DND-41 (cell line): Measurements from ENCODE around the gene SLC37A3.
A peak's percentile ranks its signal among the peaks of the same experiment; 100 is the strongest.

Experiments used
- ATAC-seq: fragments of 200-7000 bp; cut with Tn5 transposase; 3 replicates; pipeline ENCODE4 v1.9.1; 2021; ENCODE audit warnings: low read depth; ENCODE audit not compliant: insufficient read depth
- DNase-seq: peaks from one replicate; pipeline ENCODE4 v3.0.0-alpha.2; 2020
- H2AFZ ChIP-seq: 2 replicates; pipeline ENCODE4 v1.6.0; 2012; ENCODE audit warnings: low read depth, low read length
- H3K27ac ChIP-seq: 2 replicates; pipeline ENCODE4 v1.5.1; 2012; ENCODE audit warnings: low read length, inconsistent platforms
- H3K27me3 ChIP-seq: fragments of 200-600 bp; sonication (generic); 2 replicates; pipeline ENCODE4 v1.6.0; 2012; ENCODE audit warnings: low read length, mild to moderate bottlenecking, inconsistent platforms; ENCODE audit not compliant: insufficient read depth, poor library complexity
- H3K36me3 ChIP-seq: 2 replicates; pipeline ENCODE4 v1.5.1; 2012; ENCODE audit warnings: low read length, inconsistent platforms; ENCODE audit not compliant: insufficient read depth
- H3K4me1 ChIP-seq: 2 replicates; pipeline ENCODE4 v1.5.1; 2012; ENCODE audit warnings: mild to moderate bottlenecking, low read length; ENCODE audit not compliant: insufficient read depth
- H3K4me2 ChIP-seq: 2 replicates; pipeline ENCODE4 v1.6.0; 2012; ENCODE audit warnings: mild to moderate bottlenecking, moderate library complexity, low read length, inconsistent platforms; ENCODE audit not compliant: insufficient read depth
- H3K4me3 ChIP-seq, 2 experiments: fragments of 200-600 bp in 1 of 2; shearing (Covaris generic) in 1 of 2; 2 replicates each; pipeline ENCODE4 v1.5.1; 2012 to 2016; ENCODE audit warnings: inconsistent platforms in 2 of 2, low read length in 2 of 2, mild to moderate bottlenecking in 2 of 2, low read depth in 1 of 2, moderate library complexity in 1 of 2
- H3K79me2 ChIP-seq: 2 replicates; pipeline ENCODE4 v1.6.0; 2012; ENCODE audit warnings: low read length, inconsistent platforms; ENCODE audit not compliant: insufficient read depth
- H3K9ac ChIP-seq: 2 replicates; pipeline ENCODE4 v1.6.0; 2012; ENCODE audit warnings: low read depth, mild to moderate bottlenecking, inconsistent platforms, low read length, moderate library complexity
- H3K9me3 ChIP-seq: 2 replicates; pipeline ENCODE4 v1.5.1; 2012; ENCODE audit warnings: low read length, moderate library complexity, mild to moderate bottlenecking, inconsistent platforms; ENCODE audit not compliant: insufficient read depth, severe bottlenecking
- H4K20me1 ChIP-seq: 2 replicates; pipeline ENCODE4 v1.6.0; 2012; ENCODE audit warnings: low read length; ENCODE audit not compliant: insufficient read depth
- CTCF ChIP-seq: IDR thresholded peaks from 2 replicates; pipeline ENCODE4 v1.5.1; 2012; ENCODE audit warnings: borderline replicate concordance, low read length, moderate library complexity, mild to moderate bottlenecking; ENCODE audit not compliant: poor library complexity, severe bottlenecking; ENCODE audit errors: extremely low read depth
- EZH2 ChIP-seq: IDR thresholded peaks from 3 replicates; pipeline ENCODE4 v1.6.1; 2012; ENCODE audit warnings: borderline replicate concordance, low read depth, mild to moderate bottlenecking, moderate library complexity, low read length, inconsistent platforms; ENCODE audit not compliant: severe bottlenecking

Gene SLC37A3

GRCh38 chr7:140384894-140385545 is 13.3 kb downstream of the SLC37A3 start:
- H3K27ac ChIP-seq = no peak overlapping the region
- no peaks in the 10 kb centered on the region for H3K27me3 ChIP-seq
- peaks cover 3% of the 10 kb centered on the region for H3K4me1 ChIP-seq
- no peak overlapping the region for H2AFZ ChIP-seq
- peaks cover 10% of the 10 kb centered on the region; the same call in 1 of the 2 replicates for H4K20me1 ChIP-seq
- H3K4me2 ChIP-seq = no peak overlapping the region
- no peak overlapping the region for H3K9ac ChIP-seq
- ATAC-seq (no peak), DNase-seq (no peak)
- H3K9me3 ChIP-seq = no peaks in the 10 kb centered on the region
- peaks cover 52% of the 10 kb centered on the region for H3K79me2 ChIP-seq
- H3K4me3 ChIP-seq = no peak overlapping the region
- TF ChIP-seq CTCF (no peak), EZH2 (no peak)
- H3K36me3 ChIP-seq = peaks cover 20% of the 10 kb centered on the region

- no peak overlapping the region for H3K4me3 ChIP-seq
- H3K79me2 ChIP-seq = peaks cover 43% of the 10 kb centered on the region
- no peak overlapping the region for H3K9ac ChIP-seq
- DNase-seq (no peak), ATAC-seq (no peak)
- no peak overlapping the region for H2AFZ ChIP-seq
- no peak overlapping the region for H3K27ac ChIP-seq
- H3K4me1 ChIP-seq = peaks cover 3% of the 10 kb centered on the region; the same call in 1 of the 2 replicates
- no peak overlapping the region for H3K4me2 ChIP-seq
- peaks cover 5% of the 10 kb centered on the region; the same call in 1 of the 2 replicates for H4K20me1 ChIP-seq
- peaks cover 28% of the 10 kb centered on the region for H3K36me3 ChIP-seq
- no peaks in the 10 kb centered on the region for H3K27me3 ChIP-seq
- TF ChIP-seq CTCF = no peak
- TF ChIP-seq EZH2 = no peak
- H3K9me3 ChIP-seq = no peaks in the 10 kb centered on the region
These were observed 14.2 kb downstream of the SLC37A3 start for GRCh38 chr7:140383954-140384713.

- H4K20me1 ChIP-seq = no peaks in the 10 kb centered on the region
- peak; percentile 54 for DNase-seq
- H3K79me2 ChIP-seq = 0 out of 2 replicates have a peak, but pooled peaks cover 2% of the 10 kb centered on the region
- H3K4me2 ChIP-seq = peak overlapping the region; percentile 72
- H3K27ac ChIP-seq = peak overlapping the region; percentile 87
- no peaks in the 10 kb centered on the region for H3K27me3 ChIP-seq
- peaks cover 36% of the 10 kb centered on the region for H3K4me1 ChIP-seq
- H3K36me3 ChIP-seq = peaks cover 25% of the 10 kb centered on the region
- peak overlapping the region in 1 of 2 experiments; percentile 49; a peak in 3 of 4 replicates for H3K4me3 ChIP-seq
- ATAC-seq = peak; percentile 86
- no peak for TF ChIP-seq CTCF
- TF ChIP-seq EZH2 = no peak
- H3K9me3 ChIP-seq = no peaks in the 10 kb centered on the region
- peak overlapping the region; percentile 47 for H3K9ac ChIP-seq
- H2AFZ ChIP-seq = peak overlapping the region; percentile 67
These were observed 22.2 kb downstream of the SLC37A3 start for GRCh38 chr7:140375892-140376730.
